T-helper 1 cell treated with Interleukin-12 subunit alpha and Interleukin-12 subunit beta and Interleukin-4 antibody, amounts not matched to agents 30 ng/mL and 1 ng/mL, for 36 hours (primary cell): ENCODE measurements around the gene KLHL3. TPM values are rescaled to one million over a fixed set of nuclear protein-coding genes. Genes with fewer than 3 reads are reported as not detected.

Experiments
- intact Hi-C: fragments of 100-400 bp; cut with micrococcal nuclease; formaldehyde crosslinking; loops from one replicate; pipeline ENCODE4 v1.15.1; 2024
- total RNA-seq: library from RNA; stranded (reverse); gene quantifications from 2 replicates; pipeline ENCODE4 v1.2.3, GENCODE V29; 2022

Gene KLHL3
- total RNA-seq, 1 donor from 2014 or later: 3.8 TPM

GRCh38 chr5:137584262-137584661 lies 151.6 kb downstream of the KLHL3 start:
- intact Hi-C loops: no loop called here

- intact Hi-C loops: no loop called here
Measured at GRCh38 chr5:137583129-137583528, 152.8 kb downstream of the KLHL3 start.

- intact Hi-C loops: no loop called here
Measured at GRCh38 chr5:137582218-137582617, 153.7 kb downstream of the KLHL3 start.

- intact Hi-C loops: no loop called here
Measured at GRCh38 chr5:137581776-137582175, 154.1 kb downstream of the KLHL3 start.

GRCh38 chr5:137580030-137580429 lies 155.9 kb downstream of the KLHL3 start:
- intact Hi-C loops: no loop called here

GRCh38 chr5:137575847-137576246 lies 160.0 kb downstream of the KLHL3 start:
- intact Hi-C loops: no loop called here

GRCh38 chr5:137575211-137575610 lies 160.7 kb downstream of the KLHL3 start:
- intact Hi-C loops: no loop called here

GRCh38 chr5:137573376-137573775 lies 162.5 kb downstream of the KLHL3 start:
- intact Hi-C loops: no loop called here

- intact Hi-C loops: no loop called here
Measured at GRCh38 chr5:137572042-137572695, 163.7 kb downstream of the KLHL3 start.

- intact Hi-C loops: no loop called here
Measured at GRCh38 chr5:137570070-137570469, 165.8 kb downstream of the KLHL3 start.

Other genes starting within 250 kb of the KLHL3 start
- 0.07 and 0.27 TPM in 2 replicates for gene SPOCK1, start 236.8 kb downstream of the KLHL3 start, total RNA-seq
- gene HNRNPA0, start 18.3 kb upstream of the KLHL3 start, total RNA-seq: 27.6 and 29.3 TPM in 2 replicates
- not detected in 2 replicates for gene MYOT, start 131.8 kb upstream of the KLHL3 start, total RNA-seq
- not detected in 2 replicates for gene PKD2L2, start 153.4 kb upstream of the KLHL3 start, total RNA-seq